ENCODE data around the gene SLC19A1.

The SLC19A1 gene

DNA sequence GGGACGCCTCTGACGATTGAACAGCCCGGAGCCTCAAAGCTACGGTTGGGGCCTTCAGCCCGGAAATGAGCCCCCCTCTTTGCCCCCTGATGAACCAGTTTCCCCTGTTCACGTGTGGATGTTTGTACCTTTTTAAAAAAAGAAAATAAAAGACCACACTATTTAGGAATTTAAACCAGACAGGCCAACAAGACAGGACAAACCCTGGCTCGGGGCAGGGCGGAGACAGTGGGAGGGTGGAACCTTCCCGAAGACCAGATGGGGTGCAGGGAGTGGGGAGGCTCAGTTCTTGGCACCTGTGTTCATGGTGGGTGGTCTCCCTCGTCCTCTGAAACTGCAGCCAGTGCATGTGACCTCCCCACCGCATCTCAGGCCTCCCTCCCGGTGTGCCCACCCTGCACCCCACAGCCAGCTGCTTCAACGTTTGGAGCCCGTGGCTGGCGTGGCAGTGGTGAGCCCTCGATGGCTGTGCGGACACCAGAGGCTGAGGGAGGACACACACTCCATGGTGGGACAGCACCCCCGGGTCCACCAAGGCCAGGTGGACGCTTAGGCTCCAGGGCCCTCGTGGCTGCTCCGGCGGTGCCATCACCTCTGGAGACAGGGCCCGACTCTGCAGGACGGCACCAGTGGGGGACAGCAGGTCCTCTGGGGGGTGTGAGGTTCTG lies 91.7 kb downstream of the SLC19A1 start:
- no peak for DNase-seq

DNA sequence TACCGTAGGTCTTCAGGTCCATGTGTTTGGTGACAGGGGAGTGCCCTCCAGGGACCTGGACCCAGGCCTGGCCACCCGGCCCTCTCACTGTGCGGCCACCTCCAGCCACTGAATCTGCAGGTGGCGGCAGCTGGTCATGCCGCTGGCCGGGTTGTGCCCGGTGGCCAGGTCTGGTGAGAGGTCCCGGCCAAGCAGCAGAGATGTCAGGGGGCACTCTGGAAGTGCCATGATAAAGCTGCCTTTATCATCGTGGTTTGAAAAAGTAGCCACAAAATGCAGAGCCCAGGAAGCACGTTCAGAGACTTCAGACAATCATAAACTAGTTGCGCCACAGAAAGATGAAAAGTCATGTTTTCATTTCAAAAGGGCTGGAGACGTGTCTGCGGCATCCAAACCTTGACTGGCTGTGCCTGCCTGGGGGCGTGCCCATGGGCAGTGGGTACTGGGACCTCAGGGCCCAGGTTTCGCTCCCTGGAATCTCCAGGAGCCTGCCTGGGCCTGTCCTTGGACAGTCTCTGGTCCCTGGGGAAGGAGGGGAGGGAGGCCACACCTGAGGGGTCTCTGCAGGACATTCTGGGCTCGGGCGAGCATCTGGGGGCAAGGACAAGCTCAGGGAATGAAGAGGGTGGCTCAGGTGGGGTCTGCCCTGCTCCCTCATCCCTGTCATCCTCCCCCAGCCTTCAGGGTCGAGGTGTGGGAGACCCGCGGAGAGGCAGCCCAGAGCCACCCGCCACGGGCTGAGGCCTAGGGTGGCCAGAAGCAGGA lies 92.4 kb downstream of the SLC19A1 start:
- DNase-seq: no peak

DNA sequence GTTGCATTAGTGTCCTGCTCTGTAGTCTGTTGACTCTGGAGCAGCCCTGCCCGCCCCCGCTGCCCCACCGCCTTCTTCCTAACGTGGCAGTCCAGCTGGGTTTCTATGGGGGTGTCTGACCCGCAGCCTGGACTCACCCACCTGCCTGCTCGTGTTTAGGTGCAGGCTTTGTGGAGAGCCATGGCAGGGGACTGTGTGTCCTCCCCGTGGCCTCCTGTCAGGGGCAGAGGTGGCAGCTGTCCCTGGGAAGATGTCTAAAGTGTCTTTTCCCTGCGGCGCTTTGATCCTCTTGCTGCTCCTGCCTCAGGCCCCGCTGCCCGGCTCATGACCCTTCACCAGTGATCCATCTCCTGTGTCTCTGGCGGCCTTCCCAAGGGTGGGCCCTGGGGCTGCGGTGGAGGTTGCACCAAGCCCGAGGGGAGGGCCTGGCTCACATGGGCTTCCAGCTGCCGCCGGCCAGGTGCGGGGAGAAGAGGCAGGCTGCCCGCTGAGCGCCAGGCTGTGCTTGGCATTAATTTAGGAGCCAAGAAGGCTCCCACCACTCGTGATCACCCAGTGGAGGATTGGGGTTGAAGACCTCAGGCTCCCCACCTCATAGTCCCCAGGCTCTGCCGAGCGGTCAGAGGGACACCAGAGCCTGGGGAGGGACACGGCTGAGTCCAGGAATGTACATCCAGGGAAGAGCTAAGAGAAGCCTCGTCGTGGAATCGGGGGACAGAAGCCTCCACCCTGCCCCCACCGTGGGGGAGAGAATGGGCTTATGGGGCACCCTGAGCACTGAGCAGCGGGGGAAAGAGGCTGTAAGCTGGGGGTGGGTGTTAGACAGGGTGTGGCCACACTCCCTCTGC lies 93.2 kb downstream of the SLC19A1 start:
- no peak for DNase-seq

DNA sequence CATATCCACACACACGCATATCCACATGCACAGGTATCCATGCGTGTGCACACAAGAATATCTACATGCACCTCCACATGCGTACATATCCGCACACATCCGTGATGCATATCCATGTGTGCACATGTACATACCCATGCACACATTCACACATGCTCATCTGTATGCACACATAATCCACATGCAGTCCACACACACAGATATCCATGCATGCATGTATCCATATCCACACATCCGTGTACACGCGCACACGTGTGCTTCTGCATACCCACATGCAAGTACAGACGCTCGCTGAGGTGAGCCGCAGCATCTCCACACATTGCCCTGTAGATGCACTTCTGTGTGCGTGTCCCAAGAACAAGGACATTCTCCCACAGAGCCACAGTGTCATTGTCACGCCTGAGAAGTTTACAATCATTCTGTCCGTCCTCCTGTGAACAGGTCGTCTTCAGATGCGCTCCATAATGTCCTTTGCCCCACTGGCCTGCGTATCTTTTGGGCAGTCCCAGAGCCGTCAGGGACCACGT lies 93.9 kb downstream of the SLC19A1 start:
- no peak for DNase-seq

Measured in NCI-H510A treated with DMSO at 0.1 percent for 48 hours (cell line).